ENCODE results near the gene MAN2A2.

DNA sequence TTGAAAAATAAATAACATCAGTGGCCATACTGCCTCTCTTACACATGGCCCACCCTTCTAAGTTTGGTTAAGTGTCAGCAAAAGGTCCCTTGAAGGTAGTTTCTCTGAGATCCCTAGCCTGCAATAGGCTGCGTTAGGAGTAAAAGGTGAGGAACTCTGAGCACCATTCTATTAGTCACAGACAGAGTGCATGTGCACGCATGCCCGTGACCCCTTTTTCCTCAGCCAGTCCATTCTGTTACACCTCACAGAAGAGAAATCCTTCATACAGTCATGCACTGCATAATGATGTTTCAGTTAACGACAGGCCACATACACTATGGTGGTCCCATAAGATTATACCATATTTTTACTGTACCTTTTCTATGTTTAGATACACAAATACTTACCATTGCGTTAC lies 64.1 kb downstream of the MAN2A2 start:
- TF ChIP-seq, protein P1, sequence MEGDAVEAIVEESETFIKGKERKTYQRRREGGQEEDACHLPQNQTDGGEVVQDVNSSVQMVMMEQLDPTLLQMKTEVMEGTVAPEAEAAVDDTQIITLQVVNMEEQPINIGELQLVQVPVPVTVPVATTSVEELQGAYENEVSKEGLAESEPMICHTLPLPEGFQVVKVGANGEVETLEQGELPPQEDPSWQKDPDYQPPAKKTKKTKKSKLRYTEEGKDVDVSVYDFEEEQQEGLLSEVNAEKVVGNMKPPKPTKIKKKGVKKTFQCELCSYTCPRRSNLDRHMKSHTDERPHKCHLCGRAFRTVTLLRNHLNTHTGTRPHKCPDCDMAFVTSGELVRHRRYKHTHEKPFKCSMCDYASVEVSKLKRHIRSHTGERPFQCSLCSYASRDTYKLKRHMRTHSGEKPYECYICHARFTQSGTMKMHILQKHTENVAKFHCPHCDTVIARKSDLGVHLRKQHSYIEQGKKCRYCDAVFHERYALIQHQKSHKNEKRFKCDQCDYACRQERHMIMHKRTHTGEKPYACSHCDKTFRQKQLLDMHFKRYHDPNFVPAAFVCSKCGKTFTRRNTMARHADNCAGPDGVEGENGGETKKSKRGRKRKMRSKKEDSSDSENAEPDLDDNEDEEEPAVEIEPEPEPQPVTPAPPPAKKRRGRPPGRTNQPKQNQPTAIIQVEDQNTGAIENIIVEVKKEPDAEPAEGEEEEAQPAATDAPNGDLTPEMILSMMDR (IDR thresholded peaks at IDR 0.05): no peak
- no peak for TF ChIP-seq POLR2AphosphoS5 (IDR thresholded peaks at IDR 0.05)
- TF ChIP-seq POLR2A (IDR thresholded peaks at IDR 0.05): no peak

Measured in stomach (tissue), 4 donors.